Endodermal cell (in vitro differentiated cells): ENCODE data around the gene SPESP1. TPM values are rescaled to one million over a fixed set of nuclear protein-coding genes. Genes with fewer than 3 reads are reported as not detected.

Source experiments
- DNase-seq: peaks from one replicate; pipeline ENCODE4 v3.0.0-alpha.2; 2017
- H3K27ac ChIP-seq: 2 replicates; pipeline ENCODE4 v1.5.1; 2013; ENCODE audit warnings: mild to moderate bottlenecking, low read depth, low read length, moderate library complexity
- H3K27me3 ChIP-seq: 2 replicates; pipeline ENCODE4 v1.6.1; 2013; ENCODE audit warnings: mild to moderate bottlenecking, low read length, moderate library complexity; ENCODE audit not compliant: insufficient read depth, control insufficient read depth, poor library complexity, severe bottlenecking
- H3K36me3 ChIP-seq: 2 replicates; pipeline ENCODE4 v1.7.0; 2013; ENCODE audit warnings: mild to moderate bottlenecking, low read length, moderate library complexity; ENCODE audit not compliant: control insufficient read depth, insufficient read depth
- H3K4me1 ChIP-seq: one replicate; pipeline ENCODE4 v1.7.0; 2013; ENCODE audit warnings: low read length; ENCODE audit not compliant: control insufficient read depth, insufficient read depth
- H3K4me3 ChIP-seq: 2 replicates; pipeline ENCODE4 v1.5.1; 2013; ENCODE audit warnings: mild to moderate bottlenecking, low read length, moderate library complexity
- H3K9ac ChIP-seq: 2 replicates; pipeline ENCODE4 v1.6.1; 2013; ENCODE audit warnings: mild to moderate bottlenecking, low read length, moderate library complexity; ENCODE audit not compliant: poor library complexity, severe bottlenecking; ENCODE audit errors: extremely low read depth
- H3K9me3 ChIP-seq: 2 replicates; pipeline ENCODE4 v1.6.1; 2013; ENCODE audit warnings: mild to moderate bottlenecking, low read length, moderate library complexity; ENCODE audit not compliant: control insufficient read depth
- H3K27ac Mint-ChIP-seq: 2 replicates; pipeline ENCODE4 v1.8.0; 2020; ENCODE audit warnings: mixed read lengths
- H3K27me3 Mint-ChIP-seq: 2 replicates; pipeline ENCODE4 v1.8.0; 2021; ENCODE audit warnings: mild to moderate bottlenecking, mixed read lengths; ENCODE audit not compliant: insufficient read depth
- H3K36me3 Mint-ChIP-seq: 2 replicates; pipeline ENCODE4 v1.8.0; 2020; ENCODE audit warnings: low read depth, mixed read lengths
- H3K4me1 Mint-ChIP-seq: 2 replicates; pipeline ENCODE4 v1.8.0; 2020; ENCODE audit warnings: mixed read lengths
- H3K4me3 Mint-ChIP-seq: 2 replicates; pipeline ENCODE4 v1.8.0; 2020; ENCODE audit warnings: mild to moderate bottlenecking, moderate library complexity, mixed read lengths
- H3K9me3 Mint-ChIP-seq: 2 replicates; pipeline ENCODE4 v1.8.0; 2020; ENCODE audit warnings: mild to moderate bottlenecking, mixed read lengths
- CTCF ChIP-seq: fragments of 200-600 bp; sonication (generic); conservative IDR thresholded peaks from 2 replicates; pipeline ENCODE4 v1.5.0; 2021; ENCODE audit warnings: antibody characterized with exemption, mild to moderate bottlenecking
- WGBS, 2 experiments: methylation state at CpG; one replicate each; pipeline versions ENCODE4 v1.1.5 to v1.1.7; 2013; ENCODE audit warnings: missing lambda C conversion rate in 2 of 2, mixed read lengths in 1 of 2; ENCODE audit not compliant: insufficient coverage in 1 of 2, insufficient read length in 1 of 2; 5-methylcytosine and 5-hydroxymethylcytosine counted together
- total RNA-seq, 2 donors: library from RNA; stranded (reverse); fragmentation: NEBNext Ultra II Directional in 1 of 2; extraction: Animal tissue kit (Norgen Biotek cat#: 25700) in 1 of 2; gene quantifications; 2 replicates in 1 of 2; 3 replicates in 1 of 2; pipeline ENCODE4 v1.2.1, GENCODE V29; 2021

Gene SPESP1
- total RNA-seq, 2 donors from 2014 or later = not detected

- H3K9ac ChIP-seq = no peak overlapping the region
- TF ChIP-seq CTCF = no peak
- Mint-ChIP-seq H3K4me1 (peaks cover 21% of the 10 kb centered on the region), H3K36me3 (no peaks in the 10 kb centered on the region), H3K27ac (no peak overlapping the region), H3K4me3 (no peak overlapping the region), H3K27me3 (peaks cover 5% of the 10 kb centered on the region), H3K9me3 (peaks cover 31% of the 10 kb centered on the region)
- H3K36me3 ChIP-seq = no peaks in the 10 kb centered on the region
- 95 to 100% methylated on average over 4 to 6 of the region's 6 CpGs for WGBS, 2 experiments
- no peak overlapping the region for H3K27ac ChIP-seq
- no peaks in the 10 kb centered on the region for H3K27me3 ChIP-seq
- H3K9me3 ChIP-seq = peaks cover 16% of the 10 kb centered on the region
- no peak for DNase-seq
- H3K4me3 ChIP-seq = no peak overlapping the region
- peaks cover 2% of the 10 kb centered on the region for H3K4me1 ChIP-seq
Measured at GRCh38 chr15:68992696-68993095, 62.4 kb downstream of the SPESP1 start.

DNA sequence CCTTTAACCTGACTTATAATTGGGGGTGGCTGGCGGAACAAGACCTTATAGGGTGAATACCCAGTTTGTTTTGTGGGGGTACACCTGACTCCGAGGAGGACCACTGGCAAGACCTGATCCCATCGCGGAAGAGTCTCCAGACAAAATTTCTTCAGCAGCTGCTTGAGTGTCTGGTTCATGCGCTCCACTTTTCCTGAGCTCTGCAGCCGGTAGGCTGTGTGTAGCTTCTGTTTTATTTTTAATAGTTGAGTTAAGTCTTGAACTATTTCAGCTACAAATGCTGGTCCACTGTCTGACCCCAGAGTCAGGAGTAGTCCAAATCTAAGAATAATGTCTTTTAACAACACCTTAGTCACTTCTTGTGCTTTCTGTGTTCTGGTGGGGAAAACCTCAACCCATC is 63.0 kb downstream of the SPESP1 start:
- Histone ChIP-seq H3K4me1 (peaks cover 2% of the 10 kb centered on the region), H3K36me3 (no peaks in the 10 kb centered on the region), H3K4me3 (no peak overlapping the region), H3K9ac (no peak overlapping the region), H3K27me3 (no peaks in the 10 kb centered on the region), H3K27ac (no peak overlapping the region), H3K9me3 (peaks cover 16% of the 10 kb centered on the region)
- DNase-seq = no peak
- TF ChIP-seq CTCF = no peak
- Mint-ChIP-seq H3K4me3 (no peak overlapping the region), H3K27ac (no peak overlapping the region), H3K27me3 (peaks cover 4% of the 10 kb centered on the region), H3K36me3 (no peaks in the 10 kb centered on the region), H3K4me1 (peaks cover 21% of the 10 kb centered on the region), H3K9me3 (peaks cover 26% of the 10 kb centered on the region)
- 95 to 97% methylated on average over 4 to 6 of the region's 6 CpGs for WGBS, 2 experiments

- TF ChIP-seq CTCF = no peak
- H3K4me3 Mint-ChIP-seq = no peak overlapping the region
- H3K27ac ChIP-seq = no peak overlapping the region
- H3K9me3 Mint-ChIP-seq = peaks cover 17% of the 10 kb centered on the region
- H3K9me3 ChIP-seq = peaks cover 14% of the 10 kb centered on the region
- peaks cover 21% of the 10 kb centered on the region for H3K4me1 Mint-ChIP-seq
- H3K36me3 ChIP-seq = no peaks in the 10 kb centered on the region
- H3K4me1 ChIP-seq = peaks cover 2% of the 10 kb centered on the region
- WGBS, 2 experiments = 89% methylated on average over 2 of the region's 2 CpGs
- H3K27me3 Mint-ChIP-seq = peaks cover 4% of the 10 kb centered on the region
- H3K27me3 ChIP-seq = no peaks in the 10 kb centered on the region
- no peak overlapping the region for H3K9ac ChIP-seq
- no peak for DNase-seq
- no peak overlapping the region for H3K4me3 ChIP-seq
- H3K36me3 Mint-ChIP-seq = no peaks in the 10 kb centered on the region
- no peak overlapping the region for H3K27ac Mint-ChIP-seq
Measured at GRCh38 chr15:68994149-68994548, 63.8 kb downstream of the SPESP1 start.
